ENCODE results near the gene CTDSPL.

CTDSPL gene

DNA sequence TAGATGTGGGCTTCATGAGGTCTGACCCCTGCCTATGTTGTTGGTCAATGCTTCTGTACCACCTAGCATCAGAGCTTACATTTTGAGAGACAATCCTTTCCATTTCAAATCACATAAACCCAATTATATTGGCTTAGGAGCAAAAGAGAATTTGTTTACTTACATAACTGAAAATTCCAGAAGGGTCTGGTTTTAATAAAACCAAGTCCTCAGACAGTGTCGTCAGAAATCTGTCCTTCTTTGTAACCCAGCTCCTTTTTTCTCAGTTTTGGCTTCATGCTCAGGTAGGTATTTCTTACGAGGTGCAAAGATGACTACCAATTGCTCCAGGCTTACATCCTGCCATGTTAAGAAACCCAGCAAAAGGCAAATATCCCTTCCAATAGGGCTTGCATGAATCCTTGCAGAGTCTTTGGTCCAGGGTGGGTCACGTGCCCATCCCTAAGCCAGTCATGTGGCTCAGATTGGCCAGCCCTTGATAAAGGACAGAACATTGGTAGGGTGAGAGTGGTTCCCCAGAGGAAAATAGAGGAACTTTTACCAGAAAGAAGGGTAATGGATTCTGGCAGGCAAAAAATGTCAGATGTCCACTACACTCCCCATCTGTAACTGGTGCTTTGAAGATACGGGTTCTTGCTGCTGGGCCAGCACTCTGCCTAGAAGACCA is 78.7 kb downstream of the CTDSPL start:
- no peak for DNase-seq (ENCODE audit: extremely low read depth in 1 of 2, low read depth in 1 of 2)

DNA sequence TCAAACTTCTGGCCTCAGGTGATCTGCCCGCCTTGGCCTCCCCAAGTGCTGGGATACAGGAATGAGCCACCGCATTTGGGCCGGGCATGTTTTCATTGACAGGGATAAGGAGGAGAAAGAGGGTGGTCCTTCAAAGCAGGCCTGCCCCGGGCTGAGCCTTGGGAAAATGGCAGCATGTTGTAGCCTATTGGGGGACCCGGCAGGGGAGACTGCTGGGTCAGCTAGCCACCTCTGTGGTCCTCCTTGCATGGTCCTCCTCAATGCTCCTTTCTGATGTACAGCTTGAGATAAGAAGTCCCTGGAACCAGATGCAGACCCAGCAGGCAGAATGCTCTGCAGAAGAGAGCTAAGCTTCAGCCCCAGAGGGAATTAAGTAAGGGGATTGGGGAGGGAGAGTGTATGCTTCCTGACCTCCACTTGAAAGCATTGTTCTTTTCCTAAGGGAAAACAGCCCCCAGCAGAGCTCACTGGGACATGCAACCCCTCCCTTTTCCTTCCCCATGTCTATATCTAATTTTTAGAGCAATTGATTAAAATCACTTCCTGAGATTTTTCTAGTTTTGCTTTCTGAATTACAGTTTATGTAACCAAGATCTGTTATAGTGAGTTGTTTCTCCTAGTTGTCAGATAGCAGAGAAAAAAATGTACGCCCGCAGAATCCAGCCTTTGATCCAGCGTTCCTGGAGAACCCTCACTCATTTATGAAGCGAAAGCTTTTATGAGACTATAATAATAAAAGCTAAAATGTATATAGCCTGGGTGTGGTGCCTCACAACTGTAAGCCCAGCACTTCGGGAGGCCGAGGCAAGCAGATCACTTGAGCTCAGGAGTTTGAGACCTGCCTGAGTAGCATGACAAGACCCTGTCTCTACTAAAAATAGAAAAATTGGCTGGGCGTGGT is 80.2 kb downstream of the CTDSPL start:
- DNase-seq (ENCODE audit: extremely low read depth in 1 of 2, low read depth in 1 of 2), result no peak

DNA sequence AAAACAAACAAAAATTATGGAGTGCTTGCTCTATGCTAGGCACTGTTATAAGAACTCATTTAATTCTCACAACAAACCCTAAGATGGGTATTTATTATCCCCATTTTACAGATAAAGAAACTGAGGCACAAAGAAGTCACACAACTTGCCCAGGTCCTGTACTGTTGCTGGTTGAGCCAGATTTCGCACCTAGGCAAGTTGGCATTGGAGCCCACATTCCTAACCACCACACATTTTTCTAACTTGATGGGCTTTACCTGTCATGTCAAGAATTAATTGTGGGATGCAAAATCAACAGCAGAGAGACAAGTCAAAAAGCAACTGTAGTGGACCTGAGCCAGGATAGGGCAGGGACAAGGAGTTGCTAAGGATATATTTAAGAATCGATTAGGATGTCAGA is 81.0 kb downstream of the CTDSPL start:
- DNase-seq (ENCODE audit: extremely low read depth in 1 of 2, low read depth in 1 of 2), result no peak

DNA sequence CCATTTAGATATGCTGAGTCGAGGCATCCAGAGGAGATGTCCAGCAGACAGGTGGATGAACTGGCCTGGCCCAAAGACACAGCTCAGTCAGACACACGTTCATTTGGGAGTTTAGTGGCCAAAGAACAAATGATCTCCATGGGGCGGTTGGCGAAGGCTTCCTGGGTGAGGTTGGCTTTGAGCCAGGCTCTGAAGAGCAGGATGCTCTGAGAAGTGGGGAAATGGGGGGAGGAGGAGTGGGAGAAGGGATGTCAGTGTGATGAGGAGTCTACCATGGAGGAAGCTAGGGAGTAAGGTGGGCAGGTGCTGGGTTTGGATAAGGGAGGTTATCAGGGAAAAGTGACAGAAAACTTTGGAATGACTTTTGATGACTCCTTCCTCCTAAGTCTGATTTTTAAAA is 81.4 kb downstream of the CTDSPL start:
- DNase-seq (ENCODE audit: extremely low read depth in 1 of 2, low read depth in 1 of 2), result no peak

GRCh38 chr3:37943631-37944314 is 82.1 kb downstream of the CTDSPL start:
- DNase-seq (ENCODE audit: extremely low read depth in 1 of 2, low read depth in 1 of 2), result no peak

- no peak for DNase-seq (ENCODE audit: extremely low read depth in 1 of 2, low read depth in 1 of 2)
Measured at GRCh38 chr3:37944391-37944842, 82.7 kb downstream of the CTDSPL start.

GRCh38 chr3:37945156-37945806 is 83.6 kb downstream of the CTDSPL start:
- no peak for DNase-seq (ENCODE audit: extremely low read depth in 1 of 2, low read depth in 1 of 2)

- DNase-seq (ENCODE audit: extremely low read depth in 1 of 2, low read depth in 1 of 2), result no peak
Measured at GRCh38 chr3:37945807-37946530, 84.3 kb downstream of the CTDSPL start.

GRCh38 chr3:37946531-37946889 is 84.8 kb downstream of the CTDSPL start:
- DNase-seq (ENCODE audit: extremely low read depth in 1 of 2, low read depth in 1 of 2), result no peak

DNA sequence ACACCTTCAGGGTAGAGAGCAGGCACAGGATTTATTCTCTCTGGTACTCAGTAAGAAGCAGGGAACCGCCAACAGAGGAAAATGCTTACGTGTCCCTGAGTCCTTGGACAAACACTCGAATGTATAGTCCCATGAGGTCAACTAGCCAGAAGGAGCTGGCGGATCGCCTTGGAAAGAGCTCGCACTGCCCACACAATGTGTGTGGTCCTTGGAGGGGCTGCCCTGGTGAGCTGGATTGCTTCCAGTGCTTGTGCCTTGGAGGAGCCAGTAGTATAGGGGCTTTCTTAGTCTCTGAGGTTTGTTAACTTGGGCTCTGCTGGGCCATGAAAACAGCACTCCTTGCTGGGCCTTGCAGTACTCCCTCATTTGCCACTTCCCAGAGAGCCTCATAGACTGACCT is 88.2 kb downstream of the CTDSPL start:
- DNase-seq (ENCODE audit: extremely low read depth in 1 of 2, low read depth in 1 of 2), result no peak

GRCh38 chr3:37952564-37952963 is 90.9 kb downstream of the CTDSPL start:
- no peak for DNase-seq (ENCODE audit: extremely low read depth in 1 of 2, low read depth in 1 of 2)

- DNase-seq (ENCODE audit: extremely low read depth in 1 of 2, low read depth in 1 of 2), result no peak
Measured at GRCh38 chr3:37953226-37953625, 91.5 kb downstream of the CTDSPL start.

DNA sequence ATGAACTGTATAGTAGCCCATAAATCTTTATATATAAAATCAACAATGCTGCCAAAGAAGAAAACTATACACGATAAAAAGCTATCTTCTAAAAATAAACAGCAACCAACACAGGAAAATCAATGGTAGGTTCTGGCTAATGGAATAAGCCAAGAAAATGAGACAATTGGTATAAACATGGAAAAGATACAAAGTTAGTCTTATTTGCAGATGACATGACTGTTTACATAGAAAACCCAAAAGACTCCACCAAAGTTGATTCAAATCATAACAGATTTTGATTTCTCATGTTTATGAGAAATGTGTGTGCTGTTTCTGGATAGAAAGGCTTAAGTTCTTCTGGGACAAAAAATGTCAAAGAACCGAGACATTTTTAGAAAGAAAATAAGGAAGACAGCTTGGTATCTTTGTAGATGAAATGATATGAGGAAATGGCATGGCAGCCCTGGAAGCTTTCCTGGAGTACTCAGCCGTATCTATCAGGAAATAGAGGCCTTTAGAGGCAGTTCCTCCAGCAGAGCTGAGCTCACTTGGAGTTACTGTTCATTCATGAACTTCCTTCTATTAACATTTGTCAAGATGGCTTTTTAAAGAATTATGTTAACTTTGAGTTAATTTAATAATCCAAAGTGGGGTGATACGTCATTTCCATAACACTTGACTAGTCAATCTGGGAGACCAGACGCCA is 92.2 kb downstream of the CTDSPL start:
- DNase-seq (ENCODE audit: extremely low read depth in 1 of 2, low read depth in 1 of 2), result no peak

DNA sequence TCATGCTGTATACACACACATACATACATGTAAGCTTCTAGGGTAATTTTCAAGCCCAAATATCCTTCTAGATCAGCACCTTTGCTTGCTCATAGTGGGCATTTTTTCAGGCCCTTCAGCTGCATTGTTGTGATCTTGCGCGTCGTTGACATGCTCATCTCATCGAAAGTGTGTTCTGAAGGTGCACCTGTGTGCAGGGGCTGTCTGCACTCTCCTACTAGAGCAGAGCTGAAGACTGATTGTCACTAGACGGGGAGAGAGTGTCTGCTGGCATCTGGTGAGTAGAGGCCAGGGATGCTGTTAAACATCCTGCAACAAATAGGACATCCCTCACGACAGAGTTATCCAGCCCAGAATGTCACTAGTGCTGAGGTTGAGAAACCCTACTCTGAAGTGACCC is 93.2 kb downstream of the CTDSPL start:
- no peak for DNase-seq (ENCODE audit: extremely low read depth in 1 of 2, low read depth in 1 of 2)

GRCh38 chr3:37955918-37956707 is 94.4 kb downstream of the CTDSPL start:
- DNase-seq (ENCODE audit: extremely low read depth in 1 of 2, low read depth in 1 of 2), result no peak

GRCh38 chr3:37956723-37957538 is 95.3 kb downstream of the CTDSPL start:
- DNase-seq (ENCODE audit: extremely low read depth in 1 of 2, low read depth in 1 of 2), result no peak

DNA sequence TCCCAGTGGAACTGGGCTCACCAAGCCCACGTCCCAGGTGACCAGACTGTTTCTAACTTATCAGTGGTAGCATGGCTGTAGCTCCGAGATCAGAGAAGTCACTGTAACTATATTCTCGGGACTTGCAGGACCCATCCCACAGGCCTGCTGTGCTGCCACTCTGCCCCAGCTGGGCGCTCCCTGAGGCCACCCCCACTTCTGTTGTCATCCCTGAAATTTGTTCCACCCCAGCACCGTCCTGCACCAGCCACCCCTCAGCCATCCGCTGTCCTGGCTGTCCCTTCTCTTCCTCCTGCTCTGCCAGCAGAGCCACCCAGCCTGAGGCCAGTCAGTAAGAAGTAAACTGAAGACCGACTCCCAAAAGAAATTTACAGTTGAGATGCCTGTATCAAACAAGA is 95.9 kb downstream of the CTDSPL start:
- DNase-seq (ENCODE audit: extremely low read depth in 1 of 2, low read depth in 1 of 2), result no peak
